A549 treated with ZK216348 at 1 μM for 4 hours (cell line): Measurements from ENCODE around the gene SPANXA1. TPM values are rescaled to one million over a fixed set of nuclear protein-coding genes. Genes with fewer than 3 reads are reported as not detected.

Experiments
- total RNA-seq: library from RNA; stranded (reverse); fragments of 200-300 nt; extraction: Qiagen RNA extraction; gene quantifications from 5 replicates; pipeline ENCODE4 v1.2.3, GENCODE V29; 2022; ENCODE audit warnings: low read depth

Gene SPANXA1
- total RNA-seq = 0.23 to 0.46 TPM in 2 of 5 replicates, not detected in the others

GRCh38 chrX:141584638-141585037 lies at the start of gene SPANXA1:
Gene SPANXA1 (minus strand): TSS chrX:141584738. CDS start chrX:141584678, 60 bp downstream.

GRCh38 chrX:141589408-141589807 lies 4.9 kb upstream of the SPANXA1 start, which contains the start of gene SPANXA2:
Gene SPANXA2 (plus strand): TSS chrX:141589708. CDS start chrX:141589768, 60 bp downstream.

Other genes with a start within 250 kb of the SPANXA1 start
- gene SPANXA2, start 5.0 kb upstream of the SPANXA1 start, total RNA-seq = 0.23 to 0.46 TPM in 2 of 5 replicates, not detected in the others
- 0.46 TPM in 1 of 5 replicates, not detected in the others for gene SPANXD, start 114.0 kb upstream of the SPANXA1 start, total RNA-seq